ENCODE data around the gene PDLIM4. TPM values are rescaled to one million over a fixed set of nuclear protein-coding genes. Genes with fewer than 3 reads are reported as not detected.

The PDLIM4 gene
- total RNA-seq, 6 experiments from 2014 or later: 0.24 to 0.95 (median 0.40) TPM; not detected in 2

DNA sequence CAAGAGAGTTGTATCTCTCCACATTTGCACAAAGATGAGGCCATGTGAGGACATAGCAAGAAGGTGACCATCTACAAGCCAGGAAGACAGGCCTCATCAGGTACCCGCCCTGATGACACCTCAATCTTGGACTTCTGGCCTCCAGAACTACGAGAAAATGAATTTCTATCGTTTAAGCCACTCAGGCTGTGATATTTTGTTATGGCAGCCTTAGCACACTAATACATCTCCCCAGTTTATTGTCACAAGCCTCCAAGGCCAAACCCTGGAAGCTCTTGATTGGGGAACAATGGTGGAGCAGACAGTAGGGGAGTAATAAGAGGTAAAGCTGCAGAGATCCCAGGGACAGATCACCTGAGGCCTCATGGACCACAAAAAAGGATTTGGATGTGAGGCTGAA is 22.2 kb upstream of the PDLIM4 start:
- Histone ChIP-seq H3K27me3 (no peaks in the 10 kb centered on the region), H3K4me1 (peaks cover 0 to 11% (median 0%) of the 10 kb centered on the region in 4 donors), H3K36me3 (no peaks in the 10 kb centered on the region), H3K27ac (no peak overlapping the region), H3K4me3 (no peak overlapping the region), H3K9me3 (no peaks in the 10 kb centered on the region)
- ATAC-seq (no peak), DNase-seq (no peak)
- WGBS (ENCODE audit: insufficient coverage, low coverage, low lambda C conversion rate, missing lambda C conversion rate): 94% methylated on average over 3 of the region's 3 CpGs
- intact Hi-C loops (cut with DNase I): no loop called here
- no peak for TF ChIP-seq POLR2A (IDR thresholded peaks at IDR 0.05)
- TF ChIP-seq, protein P1, sequence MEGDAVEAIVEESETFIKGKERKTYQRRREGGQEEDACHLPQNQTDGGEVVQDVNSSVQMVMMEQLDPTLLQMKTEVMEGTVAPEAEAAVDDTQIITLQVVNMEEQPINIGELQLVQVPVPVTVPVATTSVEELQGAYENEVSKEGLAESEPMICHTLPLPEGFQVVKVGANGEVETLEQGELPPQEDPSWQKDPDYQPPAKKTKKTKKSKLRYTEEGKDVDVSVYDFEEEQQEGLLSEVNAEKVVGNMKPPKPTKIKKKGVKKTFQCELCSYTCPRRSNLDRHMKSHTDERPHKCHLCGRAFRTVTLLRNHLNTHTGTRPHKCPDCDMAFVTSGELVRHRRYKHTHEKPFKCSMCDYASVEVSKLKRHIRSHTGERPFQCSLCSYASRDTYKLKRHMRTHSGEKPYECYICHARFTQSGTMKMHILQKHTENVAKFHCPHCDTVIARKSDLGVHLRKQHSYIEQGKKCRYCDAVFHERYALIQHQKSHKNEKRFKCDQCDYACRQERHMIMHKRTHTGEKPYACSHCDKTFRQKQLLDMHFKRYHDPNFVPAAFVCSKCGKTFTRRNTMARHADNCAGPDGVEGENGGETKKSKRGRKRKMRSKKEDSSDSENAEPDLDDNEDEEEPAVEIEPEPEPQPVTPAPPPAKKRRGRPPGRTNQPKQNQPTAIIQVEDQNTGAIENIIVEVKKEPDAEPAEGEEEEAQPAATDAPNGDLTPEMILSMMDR (IDR thresholded peaks at IDR 0.05): no peak

DNA sequence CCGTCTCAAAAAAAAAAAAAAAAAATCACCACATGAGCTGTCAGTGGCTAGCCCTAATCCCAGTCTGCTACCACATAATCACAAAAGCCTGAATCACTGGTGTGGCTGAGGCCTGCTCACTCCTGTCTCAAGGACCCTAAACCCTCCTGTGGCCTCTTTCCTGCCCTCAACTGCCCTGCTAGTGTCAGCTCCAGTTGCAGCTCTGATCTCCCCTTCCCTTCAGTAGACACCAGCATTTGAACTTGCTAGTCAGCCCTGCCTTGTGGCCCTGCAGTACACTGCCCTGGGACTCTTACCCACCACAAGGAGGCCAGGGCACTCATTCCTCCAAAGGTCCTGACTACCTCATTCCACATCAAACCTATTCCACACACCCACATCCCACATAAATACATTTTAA is 20.4 kb upstream of the PDLIM4 start:
- DNase-seq: no peak
- no peak overlapping the region for H3K27ac ChIP-seq
- TF ChIP-seq, protein P1 (IDR thresholded peaks at IDR 0.05): no peak
- no peak for TF ChIP-seq POLR2A (IDR thresholded peaks at IDR 0.05)
- peaks cover 0 to 11% (median 0%) of the 10 kb centered on the region in 4 donors for H3K4me1 ChIP-seq
- ATAC-seq: peak in 1 of 4 donors; percentile 25
- intact Hi-C loops (cut with DNase I): no loop called here
- H3K36me3 ChIP-seq: no peaks in the 10 kb centered on the region
- no CpG with 5 or more reads among the region's 1 CpG for WGBS (ENCODE audit: insufficient coverage, low coverage, low lambda C conversion rate, missing lambda C conversion rate)
- H3K9me3 ChIP-seq: no peaks in the 10 kb centered on the region
- H3K4me3 ChIP-seq: no peak overlapping the region
- no peaks in the 10 kb centered on the region for H3K27me3 ChIP-seq

- no peak overlapping the region for H3K4me3 ChIP-seq
- intact Hi-C loops (cut with DNase I): no loop called here
- ATAC-seq: peak; percentile 71 to 94 (median 77)
- H3K9me3 ChIP-seq: no peaks in the 10 kb centered on the region
- peaks cover 0 to 11% (median 0%) of the 10 kb centered on the region in 4 donors for H3K4me1 ChIP-seq
- peak in 1 of 3 donors; percentile 69 for DNase-seq
- no peaks in the 10 kb centered on the region for H3K36me3 ChIP-seq
- H3K27ac ChIP-seq: peak overlapping the region in 1 of 3 donors; percentile 24
- TF ChIP-seq, protein P1 (IDR thresholded peaks at IDR 0.05): no peak
- TF ChIP-seq POLR2A (IDR thresholded peaks at IDR 0.05): no peak
- WGBS (ENCODE audit: insufficient coverage, low coverage, low lambda C conversion rate, missing lambda C conversion rate): 17% methylated on average over 4 of the region's 4 CpGs
- no peaks in the 10 kb centered on the region for H3K27me3 ChIP-seq
Measured at GRCh38 chr5:132237670-132238069, 19.8 kb upstream of the PDLIM4 start.

GRCh38 chr5:132238169-132238744 is 19.2 kb upstream of the PDLIM4 start:
- peak overlapping the region in 1 of 3 donors; percentile 24 for H3K27ac ChIP-seq
- H3K36me3 ChIP-seq: no peaks in the 10 kb centered on the region
- no peaks in the 10 kb centered on the region for H3K27me3 ChIP-seq
- no peak for TF ChIP-seq POLR2A (IDR thresholded peaks at IDR 0.05)
- TF ChIP-seq, protein P1 (IDR thresholded peaks at IDR 0.05): peak; percentile 56 to 80 (median 70)
- H3K4me3 ChIP-seq: no peak overlapping the region
- H3K4me1 ChIP-seq: peaks cover 0 to 11% (median 0%) of the 10 kb centered on the region in 4 donors
- no CpG with 5 or more reads among the region's 1 CpG for WGBS (ENCODE audit: insufficient coverage, low coverage, low lambda C conversion rate, missing lambda C conversion rate)
- ATAC-seq: peak; percentile 70 to 85 (median 78)
- peak in 2 of 3 donors; percentile 52 to 68 for DNase-seq
- no peaks in the 10 kb centered on the region for H3K9me3 ChIP-seq
- intact Hi-C loops (cut with DNase I): no loop called here
